ENCODE data around the gene EEA1. TPM values are rescaled to one million over a fixed set of nuclear protein-coding genes. Genes with fewer than 3 reads are reported as not detected.

The EEA1 gene
- polyA plus RNA-seq, 1 experiment: 18.4 TPM

GRCh38 chr12:92890601-92891106 lies 38.4 kb downstream of the EEA1 start:
- ChIA-PET CTCF (no interaction called here), POLR2A (no interaction called here)
- TF ChIP-seq CTCF (IDR thresholded peaks at IDR 0.05; ENCODE audit: low read depth, low read length): no peak
- Histone ChIP-seq H3K4me3 (ENCODE audit: low read depth, low read length) (no peak overlapping the region), H3K27me3 (ENCODE audit: control insufficient read depth, insufficient read depth, low read length) (no peaks in the 10 kb centered on the region), H3K9me3 (ENCODE audit: control insufficient read depth, insufficient read depth, low read length) (no peaks in the 10 kb centered on the region), H3K27ac (ENCODE audit: low read depth, low read length) (no peak overlapping the region)
- DNase-seq (ENCODE audit: low read depth, low spot score): no peak

- TF ChIP-seq CTCF (IDR thresholded peaks at IDR 0.05; ENCODE audit: low read depth, low read length): no peak
- no peak for DNase-seq (ENCODE audit: low read depth, low spot score)
- H3K9me3 ChIP-seq (ENCODE audit: control insufficient read depth, insufficient read depth, low read length): no peaks in the 10 kb centered on the region
- ChIA-PET CTCF (interaction anchor here (0.6 to 1.5 kb wide), 3 partner anchors 58 to 1075 kb away, joined by 3 to 7 read pairs (median 3); no protein-coding TSS in a partner anchor), POLR2A (no interaction called here)
- H3K27ac ChIP-seq (ENCODE audit: low read depth, low read length): no peak overlapping the region
- no peaks in the 10 kb centered on the region for H3K27me3 ChIP-seq (ENCODE audit: control insufficient read depth, insufficient read depth, low read length)
- H3K4me3 ChIP-seq (ENCODE audit: low read depth, low read length): no peak overlapping the region
These were observed 43.0 kb downstream of the EEA1 start for GRCh38 chr12:92886131-92886530.

GRCh38 chr12:92879698-92880322 lies 49.3 kb downstream of the EEA1 start:
- Histone ChIP-seq H3K9me3 (ENCODE audit: control insufficient read depth, insufficient read depth, low read length) (no peaks in the 10 kb centered on the region), H3K4me3 (ENCODE audit: low read depth, low read length) (no peak overlapping the region), H3K27me3 (ENCODE audit: control insufficient read depth, insufficient read depth, low read length) (no peaks in the 10 kb centered on the region), H3K27ac (ENCODE audit: low read depth, low read length) (no peak overlapping the region)
- no peak for DNase-seq (ENCODE audit: low read depth, low spot score)
- ChIA-PET CTCF (interaction anchor here (1.4 kb wide), 1 partner anchor 52 kb away, joined by 4 read pairs; no protein-coding TSS in a partner anchor), POLR2A (no interaction called here)
- TF ChIP-seq CTCF (IDR thresholded peaks at IDR 0.05; ENCODE audit: low read depth, low read length): no peak

- Histone ChIP-seq H3K27me3 (ENCODE audit: control insufficient read depth, insufficient read depth, low read length) (no peaks in the 10 kb centered on the region), H3K4me3 (ENCODE audit: low read depth, low read length) (no peak overlapping the region), H3K9me3 (ENCODE audit: control insufficient read depth, insufficient read depth, low read length) (no peaks in the 10 kb centered on the region), H3K27ac (ENCODE audit: low read depth, low read length) (no peak overlapping the region)
- TF ChIP-seq CTCF (IDR thresholded peaks at IDR 0.05; ENCODE audit: low read depth, low read length): no peak
- CTCF ChIA-PET: interaction anchor here (1.1 kb wide), 1 partner anchor 542 kb away, joined by 3 read pairs; no protein-coding TSS in a partner anchor
- DNase-seq (ENCODE audit: low read depth, low spot score): no peak
- POLR2A ChIA-PET: no interaction called here
These were observed 51.2 kb downstream of the EEA1 start for GRCh38 chr12:92877904-92878303.

GRCh38 chr12:92876496-92876895 lies 52.6 kb downstream of the EEA1 start:
- Histone ChIP-seq H3K27ac (ENCODE audit: low read depth, low read length) (no peak overlapping the region), H3K27me3 (ENCODE audit: control insufficient read depth, insufficient read depth, low read length) (no peaks in the 10 kb centered on the region), H3K4me3 (ENCODE audit: low read depth, low read length) (no peak overlapping the region), H3K9me3 (ENCODE audit: control insufficient read depth, insufficient read depth, low read length) (no peaks in the 10 kb centered on the region)
- no peak for DNase-seq (ENCODE audit: low read depth, low spot score)
- CTCF ChIA-PET: interaction anchor here (0.6 kb wide), 2 partner anchors 24 to 828 kb away, joined by 4 to 7 read pairs; no protein-coding TSS in a partner anchor
- TF ChIP-seq CTCF (IDR thresholded peaks at IDR 0.05; ENCODE audit: low read depth, low read length): no peak
- POLR2A ChIA-PET: interaction anchor here (0.6 kb wide), 1 partner anchor 598 kb away, joined by 3 read pairs; no protein-coding TSS in a partner anchor

Data from AG04450 (cell line).